ENCODE measurements around the gene FAM78A.
"Not testable (repeated sequence)": the region's sequence is repeated elsewhere in the genome, so short reads cannot be mapped to it uniquely, and the experiment has no call there.

Gene FAM78A

GRCh38 chr9:131236161-131236560, 40.1 kb downstream of the FAM78A start:
- DNase-seq: no peak

DNA sequence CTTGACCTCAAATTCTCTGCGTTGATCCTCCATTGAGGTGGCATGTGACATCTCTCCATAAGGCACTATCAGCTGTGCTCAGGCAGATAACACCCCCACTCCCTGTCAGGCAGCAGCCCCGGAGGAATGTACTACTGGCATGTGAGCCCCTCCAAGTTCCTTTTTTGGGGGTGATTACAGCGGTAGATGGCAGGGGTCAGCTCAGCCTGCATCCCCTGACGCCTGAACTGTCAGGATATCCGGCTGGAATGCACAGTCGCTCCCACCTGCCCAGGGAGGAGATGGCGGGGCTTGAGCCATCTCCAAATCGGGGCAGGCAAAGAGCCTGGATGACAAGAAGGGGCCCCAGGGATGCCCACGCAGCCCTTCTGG, 40.8 kb downstream of the FAM78A start:
- no peak for DNase-seq

GRCh38 chr9:131234799-131235479, 41.4 kb downstream of the FAM78A start:
- DNase-seq: no peak

GRCh38 chr9:131233995-131234394, 42.3 kb downstream of the FAM78A start:
- DNase-seq: no peak

DNA sequence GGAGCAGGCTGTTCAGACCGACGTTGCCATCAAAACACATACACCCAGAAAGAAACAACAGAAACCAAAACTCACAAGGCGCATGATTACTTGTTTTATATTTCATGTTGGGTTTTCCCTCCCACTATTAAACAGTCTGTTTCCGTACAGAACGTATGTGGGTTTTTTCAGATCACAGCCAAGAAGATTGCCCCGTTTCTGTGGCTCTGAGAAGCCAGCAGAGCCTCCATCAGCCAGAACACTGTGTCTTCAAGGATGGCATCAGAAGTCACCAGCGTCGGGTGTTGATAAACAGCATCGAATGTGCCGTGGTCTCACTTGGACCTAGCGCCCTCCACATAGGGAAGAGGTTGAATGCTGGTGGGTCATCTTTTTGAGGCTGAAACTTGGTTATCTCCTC, 42.8 kb downstream of the FAM78A start:
- no peak for DNase-seq

DNA sequence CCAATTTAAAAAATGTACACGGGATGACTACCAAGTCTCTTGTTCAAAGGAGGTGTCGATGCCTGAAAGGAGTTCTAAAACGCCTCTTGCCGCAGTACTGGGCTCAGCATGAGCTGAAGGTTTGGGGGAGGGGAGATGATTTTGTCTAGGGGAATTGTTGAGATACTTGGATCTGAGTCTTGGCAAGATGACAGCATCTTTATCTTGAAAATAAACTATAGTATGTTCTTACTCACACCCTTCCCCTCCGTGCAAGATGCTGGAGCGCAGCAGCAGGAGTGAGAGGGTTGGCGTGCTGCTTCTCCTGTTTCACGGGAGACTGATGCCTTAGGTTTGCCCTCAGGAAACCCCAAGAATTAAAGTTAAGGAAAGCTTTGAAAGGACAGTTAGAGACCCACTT, 47.3 kb downstream of the FAM78A start:
- no peak for DNase-seq

- DNase-seq: no peak
These were observed 48.3 kb downstream of the FAM78A start for GRCh38 chr9:131227959-131228460.

DNA sequence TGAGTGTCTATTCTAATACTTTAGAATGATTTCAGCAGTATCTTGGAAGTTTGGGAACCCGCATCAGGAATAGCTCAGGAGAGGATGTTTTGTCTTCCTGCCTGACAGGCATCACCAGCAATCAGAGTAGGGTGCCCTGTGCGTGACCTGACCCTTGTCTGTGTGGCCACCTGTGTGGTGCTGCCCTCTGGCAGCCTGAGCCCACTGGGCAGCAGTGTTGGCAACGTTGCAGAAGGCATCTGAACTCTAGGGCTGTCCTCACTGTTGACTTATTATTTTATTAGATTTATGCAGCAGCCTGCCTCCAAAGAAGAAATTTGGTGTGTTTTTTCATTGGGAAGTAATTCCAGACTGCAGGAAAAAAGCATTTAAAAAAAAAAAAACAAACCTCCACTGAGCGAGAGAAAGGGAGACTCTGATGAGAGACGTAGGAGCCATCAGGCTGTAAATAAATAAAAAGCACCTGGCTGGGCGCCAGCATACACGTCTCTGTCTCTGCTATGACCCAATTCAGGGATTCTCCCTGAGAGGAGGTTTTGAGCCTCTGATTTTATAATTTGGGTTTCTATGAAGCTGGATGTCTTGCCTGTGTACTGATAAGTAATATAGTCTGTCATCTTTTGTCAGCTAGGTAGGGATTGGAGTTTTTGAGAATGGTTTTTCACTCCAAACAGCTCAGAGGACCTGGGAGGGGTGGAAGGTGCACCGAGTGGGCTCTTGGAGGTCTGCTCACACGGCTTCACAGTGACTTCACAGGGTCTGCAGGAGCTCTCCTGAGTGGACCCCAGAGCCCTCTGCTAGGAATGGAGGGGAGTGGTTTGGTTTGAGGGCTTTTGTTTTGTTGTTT, 49.0 kb downstream of the FAM78A start:
- no peak for DNase-seq

DNA sequence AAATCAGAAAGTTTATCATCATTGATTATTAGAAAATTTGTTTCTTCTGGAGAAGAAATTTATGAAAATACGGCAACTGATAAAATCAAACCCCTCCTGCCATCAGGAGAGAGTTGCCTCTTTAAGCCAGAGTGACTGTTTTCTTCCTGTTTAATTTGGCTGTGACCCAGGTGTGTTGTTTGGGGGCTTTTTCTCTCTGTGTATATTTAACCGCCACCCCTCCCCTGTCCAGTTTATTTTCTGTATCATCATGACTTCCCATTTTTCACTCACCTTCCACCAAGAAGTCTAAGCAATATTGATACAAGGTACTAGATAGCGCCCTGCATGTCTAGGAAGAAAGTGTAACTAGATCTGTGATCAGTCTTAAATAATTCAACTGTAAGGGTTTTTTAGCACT, 50.1 kb downstream of the FAM78A start:
- DNase-seq: no peak

DNA sequence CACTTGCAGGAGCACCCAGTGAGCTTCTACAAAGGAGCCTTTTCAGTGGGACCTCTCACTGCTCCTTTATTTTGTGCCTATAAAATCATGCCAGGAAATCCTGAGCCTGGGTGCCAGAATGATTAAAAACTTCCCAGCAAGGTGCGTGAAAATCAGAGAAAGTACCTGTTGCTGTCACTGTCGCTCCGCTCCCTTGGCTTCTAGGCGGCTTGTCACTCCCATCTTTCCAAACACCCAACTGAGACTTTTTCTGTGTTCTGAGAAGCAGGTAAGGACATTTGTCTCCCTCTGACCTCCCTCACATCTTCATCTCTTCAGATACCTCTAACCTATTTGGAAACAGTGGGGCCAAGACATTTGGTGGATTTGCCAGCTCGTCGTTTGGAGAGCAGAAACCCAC, 53.9 kb downstream of the FAM78A start:
- no peak for DNase-seq

DNA sequence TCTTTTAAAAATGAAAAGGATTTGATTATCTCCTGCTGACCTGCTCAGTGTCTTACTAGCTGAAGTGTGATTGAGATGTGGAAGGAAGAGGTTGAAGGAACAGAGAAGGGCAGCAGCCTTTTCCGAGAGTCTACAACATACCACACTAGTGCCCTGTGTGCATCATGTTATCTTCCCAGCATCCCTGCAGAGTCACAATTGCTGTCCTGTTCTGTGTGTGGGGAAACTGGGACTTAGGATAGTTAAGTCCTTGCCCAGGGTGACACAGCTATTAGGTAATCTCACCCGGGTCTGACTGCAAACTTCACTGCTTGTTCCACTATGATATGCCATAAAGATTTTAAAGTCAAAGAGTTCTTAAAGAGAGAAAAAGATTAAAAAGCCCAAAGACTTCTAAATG, 55.8 kb downstream of the FAM78A start:
- no peak for DNase-seq

GRCh38 chr9:131218370-131218769, 57.9 kb downstream of the FAM78A start:
- no peak for DNase-seq

DNA sequence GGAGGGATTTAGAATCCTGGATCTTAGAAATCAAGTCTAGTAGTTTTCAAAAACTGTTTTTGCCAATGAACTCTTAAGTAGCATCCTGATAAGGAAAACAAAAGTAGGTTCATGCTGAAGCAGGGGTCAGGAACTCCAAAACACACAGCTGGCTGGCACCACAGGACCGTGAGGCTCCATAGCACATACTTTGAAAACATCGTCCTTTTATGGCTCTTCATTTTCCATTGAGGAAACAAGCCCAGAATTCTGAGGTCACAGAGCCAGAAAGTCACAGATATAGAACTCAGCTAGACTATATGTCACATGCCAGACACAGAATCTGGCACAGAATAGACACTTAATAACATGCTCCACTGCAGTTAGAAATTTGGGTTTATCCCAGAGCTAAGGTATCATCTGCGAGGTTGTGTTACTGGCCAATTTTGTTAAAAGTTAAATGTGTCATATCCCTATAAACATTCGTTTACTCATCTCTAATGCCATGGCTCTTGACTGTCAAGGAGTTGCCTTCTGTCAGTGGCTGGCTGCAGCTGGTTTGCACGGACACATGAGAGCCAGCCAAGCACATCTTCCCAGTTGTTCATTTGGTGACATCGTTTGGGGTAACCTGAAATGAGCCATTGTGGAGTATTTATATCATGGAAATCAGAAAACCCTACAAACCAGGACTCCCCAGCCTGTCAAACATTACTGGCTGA, 58.8 kb downstream of the FAM78A start:
- DNase-seq: no peak

- DNase-seq: no peak
These were observed 59.5 kb downstream of the FAM78A start for GRCh38 chr9:131216806-131217205.

- no peak for DNase-seq
These were observed 61.4 kb downstream of the FAM78A start for GRCh38 chr9:131214876-131215275.

DNA sequence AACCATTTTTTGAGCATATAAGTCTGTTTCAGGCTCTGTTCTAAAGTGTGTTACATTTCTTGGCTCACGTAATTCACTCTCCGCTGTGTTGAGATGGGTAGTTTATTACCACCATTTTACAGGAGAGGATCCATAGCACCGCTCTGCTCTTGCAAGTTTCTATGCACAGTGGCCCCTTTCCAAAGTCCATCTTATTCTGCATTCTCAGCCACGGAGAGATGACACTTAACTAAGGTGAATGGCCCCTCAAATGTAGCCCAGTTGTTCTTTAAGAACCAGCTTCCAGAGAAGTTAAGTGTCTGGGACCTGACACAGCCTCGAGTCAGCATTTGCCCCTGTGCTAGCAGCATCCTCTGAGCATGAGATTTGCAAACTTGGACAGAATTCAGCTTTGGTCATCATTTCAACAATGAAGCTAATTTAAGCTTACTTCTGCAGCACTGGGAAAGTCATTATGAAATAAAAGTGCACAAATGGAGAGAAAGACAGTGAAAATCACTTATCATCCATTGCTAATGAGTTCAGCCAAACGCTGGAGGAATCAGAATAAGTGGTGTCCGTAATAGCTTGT, 61.9 kb downstream of the FAM78A start:
- DNase-seq: no peak

DNA sequence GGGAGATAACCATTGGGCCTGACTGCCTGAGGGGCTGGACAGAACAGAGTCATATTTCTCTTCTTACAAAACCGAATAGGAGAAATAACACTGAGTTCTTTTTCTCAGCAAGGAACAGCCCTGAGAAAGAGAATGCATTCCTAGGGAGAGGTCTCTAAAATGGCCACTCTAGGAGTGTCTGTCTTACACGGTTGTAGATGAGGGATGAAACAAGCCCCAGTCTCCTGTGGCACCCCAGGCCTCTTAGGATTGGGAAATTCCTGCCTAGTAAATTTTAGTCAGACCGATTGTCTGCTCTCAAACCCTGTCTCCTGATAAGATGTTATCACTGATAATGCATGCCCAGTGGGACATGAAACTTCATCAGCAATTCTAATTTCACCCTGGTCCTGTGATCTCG, 64.4 kb downstream of the FAM78A start:
- not testable (repeated sequence) for DNase-seq
